ENCODE data around the gene OSBPL7. TPM values are rescaled to one million over a fixed set of nuclear protein-coding genes. Genes with fewer than 3 reads are reported as not detected.

Gene OSBPL7
- total and polyA plus RNA-seq, 4 experiments from 2014 or later, result 1.6 to 50.4 (median 27.2) TPM

DNA sequence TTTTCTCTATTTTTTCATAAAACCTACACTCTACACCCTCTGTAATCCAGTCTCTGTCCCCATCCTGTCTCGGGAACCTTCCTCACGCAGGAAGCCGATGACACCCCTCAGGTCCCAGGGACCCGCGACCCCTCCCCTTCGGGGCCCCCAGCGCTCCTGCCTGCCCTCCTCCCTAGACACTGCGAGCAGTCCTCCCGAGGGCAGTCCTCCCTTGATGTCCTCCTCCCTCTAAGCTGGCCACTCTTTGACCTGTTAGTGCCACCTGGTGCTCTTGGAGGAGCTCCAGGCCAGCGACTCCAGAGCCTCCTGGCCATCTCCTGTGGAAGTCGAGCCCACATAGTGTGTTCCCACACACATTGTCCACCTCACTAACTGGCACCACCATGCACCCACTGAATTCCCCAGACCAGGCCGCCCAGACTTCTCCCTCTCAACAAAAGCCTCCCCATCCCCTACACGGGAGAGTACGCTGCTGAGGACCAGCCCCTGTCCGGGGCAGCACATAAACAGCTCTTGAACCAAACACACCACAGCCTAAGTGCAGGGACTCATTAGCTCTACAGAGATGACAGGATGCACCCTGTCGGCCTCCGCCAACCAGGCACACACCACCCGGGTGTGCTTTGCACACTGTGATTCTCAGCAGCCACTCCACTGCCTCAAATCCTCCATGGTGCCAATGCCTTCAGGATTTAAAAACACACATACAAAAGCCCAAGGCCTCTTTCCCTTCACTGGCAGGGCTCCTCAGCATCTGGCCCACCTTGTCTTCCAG lies 9.3 kb downstream of the OSBPL7 start:
- Histone ChIP-seq H3K36me3 (ENCODE audit: insufficient read depth, low read length) (peaks cover 90% of the 10 kb centered on the region), H3K4me1 (ENCODE audit: insufficient read depth, low read length) (no peaks in the 10 kb centered on the region), H3K9me3 (ENCODE audit: control insufficient read depth in 1 of 2, low read length in 2 of 2) (no peaks in the 10 kb centered on the region), H3K4me3 (ENCODE audit: low read length in 2 of 2) (no peak overlapping the region), H3K27ac (ENCODE audit: low read depth, low read length) (no peak overlapping the region), H3K27me3 (ENCODE audit: insufficient read depth, low read length) (no peaks in the 10 kb centered on the region)
- peak overlapping the region in 6 of 7 donors; percentile 26 to 82 (median 58) for H3K27ac Mint-ChIP-seq
- H3K4me3 Mint-ChIP-seq, result peak overlapping the region in 1 of 8 donors; percentile 31
- H3K36me3 Mint-ChIP-seq, result peaks cover 50 to 89% of the 10 kb centered on the region in 2 donors
- POLR2A ChIA-PET (ENCODE audit: partially characterized antibody), result no interaction called here
- no peaks in the 10 kb centered on the region for H3K27me3 Mint-ChIP-seq
- no peak for DNase-seq
- peaks cover 0 to 8% (median 2%) of the 10 kb centered on the region in 4 donors for H3K4me1 Mint-ChIP-seq
- no peaks in the 10 kb centered on the region for H3K9me3 Mint-ChIP-seq
- CTCF ChIA-PET (ENCODE audit: partially characterized antibody), result no interaction called here
- intact Hi-C loops (cut with micrococcal nuclease), result no loop called here

- no peak for DNase-seq
- Mint-ChIP-seq H3K36me3 (peaks cover 54 to 88% of the 10 kb centered on the region in 2 donors), H3K4me3 (no peak overlapping the region), H3K4me1 (peaks cover 0 to 8% (median 2%) of the 10 kb centered on the region in 4 donors), H3K27me3 (no peaks in the 10 kb centered on the region), H3K27ac (peak overlapping the region in 5 of 7 donors; percentile 49 to 87 (median 67)), H3K9me3 (no peaks in the 10 kb centered on the region)
- ChIA-PET CTCF (ENCODE audit: partially characterized antibody) (no interaction called here), POLR2A (ENCODE audit: partially characterized antibody) (no interaction called here)
- no peaks in the 10 kb centered on the region for H3K27me3 ChIP-seq (ENCODE audit: insufficient read depth, low read length)
- H3K9me3 ChIP-seq (ENCODE audit: control insufficient read depth in 1 of 2, low read length in 2 of 2), result no peaks in the 10 kb centered on the region
- H3K27ac ChIP-seq (ENCODE audit: low read depth, low read length), result no peak overlapping the region
- intact Hi-C loops (cut with micrococcal nuclease), result no loop called here
- H3K4me1 ChIP-seq (ENCODE audit: insufficient read depth, low read length), result no peaks in the 10 kb centered on the region
- H3K36me3 ChIP-seq (ENCODE audit: insufficient read depth, low read length), result peaks cover 87% of the 10 kb centered on the region
- no peak overlapping the region for H3K4me3 ChIP-seq (ENCODE audit: low read length in 2 of 2)
These were observed 9.9 kb downstream of the OSBPL7 start for GRCh38 chr17:47811709-47812108.

DNA sequence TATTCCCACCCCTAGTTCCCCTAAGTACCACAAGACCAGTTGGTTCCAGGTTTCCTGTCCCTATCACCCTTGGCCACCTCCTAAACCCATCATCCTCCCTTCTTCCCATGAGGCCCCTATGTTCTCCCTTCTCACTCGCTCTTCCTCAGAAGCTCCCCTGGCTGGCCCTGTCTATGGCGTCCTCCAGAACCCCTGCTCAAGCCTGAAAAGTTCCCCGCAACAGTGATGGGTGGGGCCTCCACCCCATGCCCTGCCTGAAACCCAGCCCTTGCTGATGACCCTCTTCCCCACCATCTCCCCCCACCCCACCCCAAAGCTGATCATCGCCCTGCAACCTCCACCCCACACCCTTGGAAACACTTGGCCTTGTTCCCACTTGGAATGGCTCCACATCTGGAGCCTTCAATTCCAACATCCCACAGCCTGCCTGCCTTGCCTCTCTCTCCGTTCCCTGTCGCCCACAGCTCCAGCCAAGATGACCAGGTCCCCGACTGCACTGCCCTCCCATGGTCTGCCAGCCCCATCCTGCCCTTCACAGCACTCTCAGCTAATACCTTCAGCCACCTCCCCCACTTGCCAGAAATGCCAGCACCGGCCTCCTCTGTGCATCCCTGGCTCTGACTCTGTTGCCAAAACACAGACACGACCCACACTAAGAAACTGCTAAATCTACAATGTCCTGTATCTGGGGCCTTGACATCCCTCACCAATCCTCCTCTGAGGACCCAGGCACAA lies 10.5 kb downstream of the OSBPL7 start:
- H3K4me3 ChIP-seq (ENCODE audit: low read length in 2 of 2), result no peak overlapping the region
- Mint-ChIP-seq H3K4me3 (no peak overlapping the region), H3K27me3 (no peaks in the 10 kb centered on the region), H3K36me3 (peaks cover 54 to 82% of the 10 kb centered on the region in 2 donors), H3K9me3 (no peaks in the 10 kb centered on the region), H3K4me1 (peaks cover 0 to 8% (median 2%) of the 10 kb centered on the region in 4 donors), H3K27ac (peak overlapping the region; percentile 58 to 92 (median 75))
- CTCF ChIA-PET (ENCODE audit: partially characterized antibody), result no interaction called here
- intact Hi-C loops (cut with micrococcal nuclease), result no loop called here
- no peak overlapping the region for H3K27ac ChIP-seq (ENCODE audit: low read depth, low read length)
- POLR2A ChIA-PET (ENCODE audit: partially characterized antibody), result no interaction called here
- H3K36me3 ChIP-seq (ENCODE audit: insufficient read depth, low read length), result peaks cover 81% of the 10 kb centered on the region
- DNase-seq, result no peak
- H3K9me3 ChIP-seq (ENCODE audit: control insufficient read depth in 1 of 2, low read length in 2 of 2), result no peaks in the 10 kb centered on the region
- no peaks in the 10 kb centered on the region for H3K4me1 ChIP-seq (ENCODE audit: insufficient read depth, low read length)
- H3K27me3 ChIP-seq (ENCODE audit: insufficient read depth, low read length), result no peaks in the 10 kb centered on the region

DNA sequence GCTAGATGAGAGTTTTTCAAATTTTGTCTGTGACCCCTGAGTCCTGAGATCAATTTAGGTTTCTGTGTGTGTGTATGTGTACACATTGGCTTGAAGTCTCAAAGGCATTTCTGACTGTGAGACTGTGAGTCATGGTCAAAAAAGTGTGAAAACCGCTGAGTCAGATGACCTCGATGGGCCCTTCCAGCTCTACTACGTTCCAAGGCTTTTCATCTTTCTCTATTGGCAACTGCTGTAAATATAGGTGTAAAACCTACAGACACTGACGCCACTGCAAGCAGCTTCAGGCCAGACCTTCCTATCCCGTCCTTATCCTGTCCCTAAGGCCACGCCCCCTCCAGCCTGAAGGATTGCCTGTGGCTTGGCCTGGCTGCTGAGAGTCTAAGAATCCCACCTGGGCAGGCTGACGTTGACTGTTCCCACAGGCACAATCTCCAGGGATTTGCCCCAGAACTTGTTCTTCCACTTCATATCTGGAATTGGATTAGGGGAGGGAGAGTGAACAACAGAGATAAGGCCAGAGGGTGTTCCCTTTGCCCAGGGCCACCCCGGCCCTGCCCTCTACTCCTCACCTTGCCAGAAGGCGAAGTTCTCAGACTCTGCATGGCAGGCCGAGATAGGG lies 11.3 kb downstream of the OSBPL7 start:
- H3K36me3 ChIP-seq (ENCODE audit: insufficient read depth, low read length), result peaks cover 73% of the 10 kb centered on the region
- H3K4me3 ChIP-seq (ENCODE audit: low read length in 2 of 2), result no peak overlapping the region
- no peaks in the 10 kb centered on the region for H3K27me3 ChIP-seq (ENCODE audit: insufficient read depth, low read length)
- peak overlapping the region in 6 of 7 donors; percentile 8 to 89 (median 83) for H3K27ac Mint-ChIP-seq
- H3K27me3 Mint-ChIP-seq, result no peaks in the 10 kb centered on the region
- H3K4me1 ChIP-seq (ENCODE audit: insufficient read depth, low read length), result no peaks in the 10 kb centered on the region
- no peaks in the 10 kb centered on the region for H3K9me3 Mint-ChIP-seq
- CTCF ChIA-PET (ENCODE audit: partially characterized antibody), result no interaction called here
- no peaks in the 10 kb centered on the region for H3K9me3 ChIP-seq (ENCODE audit: control insufficient read depth in 1 of 2, low read length in 2 of 2)
- no peak overlapping the region for H3K4me3 Mint-ChIP-seq
- H3K27ac ChIP-seq (ENCODE audit: low read depth, low read length), result no peak overlapping the region
- intact Hi-C loops (cut with micrococcal nuclease), result no loop called here
- DNase-seq, result peak in 2 of 5 donors; percentile 26 to 55
- peaks cover 50 to 74% of the 10 kb centered on the region in 2 donors for H3K36me3 Mint-ChIP-seq
- POLR2A ChIA-PET (ENCODE audit: partially characterized antibody), result interaction anchor here (1.0 kb wide), 1 partner anchor 85 kb away, joined by 4 read pairs; no protein-coding TSS in a partner anchor
- H3K4me1 Mint-ChIP-seq, result peaks cover 0 to 8% (median 2%) of the 10 kb centered on the region in 4 donors

DNA sequence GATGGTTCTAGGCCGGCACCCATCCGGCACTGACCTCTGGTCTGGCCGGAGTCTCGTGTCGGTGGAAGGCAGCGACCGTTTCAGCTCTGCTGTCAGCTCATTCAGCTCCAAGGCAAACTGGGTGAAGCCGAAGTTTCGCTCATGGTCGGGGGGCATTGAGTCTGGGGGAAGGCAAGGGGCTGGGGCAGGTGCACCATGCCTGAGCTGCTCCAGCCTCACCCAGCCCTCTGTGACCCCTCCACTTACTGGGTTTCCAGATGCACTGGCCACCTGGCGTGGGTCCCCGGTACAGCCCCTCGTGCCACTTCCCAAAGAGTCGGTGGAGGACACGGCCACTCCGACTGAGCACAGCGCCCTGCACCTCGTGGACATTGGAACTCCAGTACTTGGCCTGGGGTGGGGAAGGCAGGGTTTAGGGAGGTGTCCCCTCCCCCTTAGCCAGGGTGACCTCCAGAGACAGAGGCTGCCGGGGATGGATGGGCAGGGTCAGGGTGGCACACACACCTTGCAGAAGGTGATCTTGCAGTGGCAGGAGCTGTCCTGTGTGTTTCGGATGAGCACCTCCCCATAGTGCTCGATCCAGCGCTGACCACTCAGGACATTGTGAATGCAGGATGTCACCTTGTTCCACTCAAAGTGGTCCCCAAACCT lies 12.6 kb downstream of the OSBPL7 start:
- Histone ChIP-seq H3K36me3 (ENCODE audit: insufficient read depth, low read length) (peaks cover 60% of the 10 kb centered on the region), H3K4me3 (ENCODE audit: low read length in 2 of 2) (no peak overlapping the region), H3K27ac (ENCODE audit: low read depth, low read length) (no peak overlapping the region), H3K4me1 (ENCODE audit: insufficient read depth, low read length) (no peaks in the 10 kb centered on the region), H3K27me3 (ENCODE audit: insufficient read depth, low read length) (no peaks in the 10 kb centered on the region), H3K9me3 (ENCODE audit: control insufficient read depth in 1 of 2, low read length in 2 of 2) (no peaks in the 10 kb centered on the region)
- DNase-seq, result no peak
- Mint-ChIP-seq H3K9me3 (no peaks in the 10 kb centered on the region), H3K4me3 (no peak overlapping the region), H3K36me3 (peaks cover 47 to 66% of the 10 kb centered on the region in 2 donors), H3K4me1 (peaks cover 0 to 8% (median 2%) of the 10 kb centered on the region in 4 donors), H3K27me3 (no peaks in the 10 kb centered on the region), H3K27ac (peak overlapping the region in 1 of 7 donors; percentile 18)
- ChIA-PET CTCF (ENCODE audit: partially characterized antibody) (no interaction called here), POLR2A (ENCODE audit: partially characterized antibody) (no interaction called here)
- intact Hi-C loops (cut with micrococcal nuclease), result no loop called here

- no peaks in the 10 kb centered on the region for H3K9me3 ChIP-seq (ENCODE audit: control insufficient read depth in 1 of 2, low read length in 2 of 2)
- H3K4me3 ChIP-seq (ENCODE audit: low read length in 2 of 2), result no peak overlapping the region
- no peaks in the 10 kb centered on the region for H3K4me1 ChIP-seq (ENCODE audit: insufficient read depth, low read length)
- no peak overlapping the region for H3K4me3 Mint-ChIP-seq
- CTCF ChIA-PET (ENCODE audit: partially characterized antibody), result no interaction called here
- peaks cover 47 to 62% of the 10 kb centered on the region in 2 donors for H3K36me3 Mint-ChIP-seq
- H3K4me1 Mint-ChIP-seq, result peaks cover 0 to 8% (median 2%) of the 10 kb centered on the region in 4 donors
- H3K36me3 ChIP-seq (ENCODE audit: insufficient read depth, low read length), result peaks cover 58% of the 10 kb centered on the region
- no peaks in the 10 kb centered on the region for H3K9me3 Mint-ChIP-seq
- peak overlapping the region in 1 of 7 donors; percentile 42 for H3K27ac Mint-ChIP-seq
- H3K27ac ChIP-seq (ENCODE audit: low read depth, low read length), result no peak overlapping the region
- intact Hi-C loops (cut with micrococcal nuclease), result no loop called here
- DNase-seq, result no peak
- POLR2A ChIA-PET (ENCODE audit: partially characterized antibody), result no interaction called here
- no peaks in the 10 kb centered on the region for H3K27me3 ChIP-seq (ENCODE audit: insufficient read depth, low read length)
- H3K27me3 Mint-ChIP-seq, result no peaks in the 10 kb centered on the region
These were observed 13.4 kb downstream of the OSBPL7 start for GRCh38 chr17:47808036-47808829.
